ENCODE data around the gene LGALS3.

The LGALS3 gene

GRCh38 chr14:55115460-55115859, 13.6 kb upstream of the LGALS3 start:
- DNase-seq, result no peak

GRCh38 chr14:55115861-55116245, 13.2 kb upstream of the LGALS3 start:
- no peak for DNase-seq

GRCh38 chr14:55116246-55117030, 12.6 kb upstream of the LGALS3 start:
- DNase-seq, result no peak

GRCh38 chr14:55117803-55118441, 11.1 kb upstream of the LGALS3 start:
- DNase-seq, result no peak

GRCh38 chr14:55118761-55119160, 10.3 kb upstream of the LGALS3 start:
- no peak for DNase-seq

- DNase-seq, result no peak
Measured at GRCh38 chr14:55120571-55121495, 8.2 kb upstream of the LGALS3 start.

- no peak for DNase-seq
Measured at GRCh38 chr14:55121628-55122439, 7.2 kb upstream of the LGALS3 start.

- no peak for DNase-seq
Measured at GRCh38 chr14:55122440-55122986, 6.5 kb upstream of the LGALS3 start.

GRCh38 chr14:55123101-55123500, 6.0 kb upstream of the LGALS3 start:
- DNase-seq, result no peak

- no peak for DNase-seq
Measured at GRCh38 chr14:55123852-55124639, 5.0 kb upstream of the LGALS3 start.

- DNase-seq, result no peak
Measured at GRCh38 chr14:55124774-55125386, 4.2 kb upstream of the LGALS3 start.

GRCh38 chr14:55125403-55125802, 3.6 kb upstream of the LGALS3 start:
- no peak for DNase-seq

GRCh38 chr14:55126034-55126433, 3.0 kb upstream of the LGALS3 start:
- no peak for DNase-seq

GRCh38 chr14:55126932-55127459, 2.1 kb upstream of the LGALS3 start:
- DNase-seq, result no peak

GRCh38 chr14:55127460-55127951, 1.5 kb upstream of the LGALS3 start:
- no peak for DNase-seq

- DNase-seq, result no peak
Measured at GRCh38 chr14:55128386-55129085, 516 bp upstream of the LGALS3 start.

- DNase-seq, result peak; percentile 61
Measured at GRCh38 chr14:55129428-55130195, 560 bp downstream of the LGALS3 start.

- peak; percentile 51 for DNase-seq
Measured at GRCh38 chr14:55130196-55130550, 1.1 kb downstream of the LGALS3 start.

All from 8988T (cell line).